Parietal lobe (tissue), 2 donors: ENCODE results near the gene CFDP1. TPM values are rescaled to one million over a fixed set of nuclear protein-coding genes. Genes with fewer than 3 reads are reported as not detected.

Source experiments
- small RNA-seq: library from RNA; depleted of rRNA; stranded (forward); fragments of <200 nt; gene quantifications from one replicate; pipeline ENCODE3, GENCODE V24; 2014; ENCODE audit warnings: low replicate concordance
- total RNA-seq: library from RNA; depleted of rRNA; stranded (reverse); fragments of >200 nt; gene quantifications from one replicate; pipeline ENCODE4 v1.2.3, GENCODE V29; 2014

CFDP1 gene
- total RNA-seq, result 97.7 TPM

GRCh38 chr16:75432828-75433731 is at the start of gene CFDP1:
Gene CFDP1 (minus strand): TSS chr16:75433503. CDS start chr16:75433352, 151 bp downstream.

GRCh38 chr16:75464122-75464918 is 31.0 kb upstream of the CFDP1 start, which contains the start of gene TMEM170A:
Gene TMEM170A (minus strand): TSS chr16:75464689. CDS start chr16:75464600, 89 bp downstream.

GRCh38 chr16:75251280-75252048 is 181.8 kb downstream of the CFDP1 start, which contains the start of gene BCAR1:
Gene BCAR1 (minus strand): TSS chr16:75251624. CDS start chr16:75251482, 142 bp downstream.

Small RNA genes lying within 50 kb of the gene (small RNA-seq; reads per million reads assigned to genes)
- gene RF00598 (not detected), gene RNU6-758P (not detected)

Other genes with a start within 250 kb of the CFDP1 start
- not detected for gene CTRB2, start 226.3 kb downstream of the CFDP1 start, total RNA-seq
- gene CTRB1, start 214.5 kb downstream of the CFDP1 start, total RNA-seq, result not detected
- gene BCAR1, start 181.9 kb downstream of the CFDP1 start, total RNA-seq, result 28.5 TPM
- gene TMEM170A, start 31.2 kb upstream of the CFDP1 start, total RNA-seq, result 23.2 TPM
- gene CHST6, start 61.9 kb upstream of the CFDP1 start, total RNA-seq, result 0.94 TPM
- gene CHST5, start 102.6 kb upstream of the CFDP1 start, total RNA-seq, result 0.94 TPM
- 20.7 TPM for gene TMEM231, start 122.7 kb upstream of the CFDP1 start, total RNA-seq
- 75.7 TPM for gene GABARAPL2, start 132.9 kb upstream of the CFDP1 start, total RNA-seq
- gene ADAT1, start 189.8 kb upstream of the CFDP1 start, total RNA-seq, result 125 TPM
- gene KARS1, start 214.2 kb upstream of the CFDP1 start, total RNA-seq, result 80.8 TPM
- 128 TPM for gene TERF2IP, start 214.3 kb upstream of the CFDP1 start, total RNA-seq
- not detected for gene CPHXL2, start 243.5 kb upstream of the CFDP1 start, total RNA-seq